GM10266 (cell line): ENCODE data around the gene CEP57L1.
"Not testable (repeated sequence)": the region's sequence is repeated elsewhere in the genome, so short reads cannot be mapped to it uniquely, and the experiment has no call there.

ENCODE experiments used
- DNase-seq: peaks from one replicate; pipeline ENCODE4 v3.0.0; 2012; ENCODE audit errors: extremely low spot score
- CTCF ChIP-seq: IDR thresholded peaks from 2 replicates; pipeline ENCODE4 v1.5.1; 2012; ENCODE audit warnings: mild to moderate bottlenecking, low read depth; ENCODE audit not compliant: control insufficient read depth, insufficient read depth; ENCODE audit errors: missing control alignments

The CEP57L1 gene

GRCh38 chr6:109188115-109188411 lies 92.8 kb downstream of the CEP57L1 start:
- TF ChIP-seq CTCF: no peak
- DNase-seq: no peak

- not testable (repeated sequence) for DNase-seq
These were observed 96.1 kb downstream of the CEP57L1 start for GRCh38 chr6:109191368-109191767.

- TF ChIP-seq CTCF: no peak
- DNase-seq: no peak
These were observed 97.6 kb downstream of the CEP57L1 start for GRCh38 chr6:109192865-109193264.

GRCh38 chr6:109194880-109195279 lies 99.6 kb downstream of the CEP57L1 start:
- no peak for DNase-seq
- TF ChIP-seq CTCF: no peak

- no peak for DNase-seq
- no peak for TF ChIP-seq CTCF
These were observed 101.8 kb downstream of the CEP57L1 start for GRCh38 chr6:109197061-109197460.

- TF ChIP-seq CTCF: no peak
- DNase-seq: no peak
These were observed 107.3 kb downstream of the CEP57L1 start for GRCh38 chr6:109202409-109203264.

- DNase-seq: no peak
- TF ChIP-seq CTCF: no peak
These were observed 109.2 kb downstream of the CEP57L1 start for GRCh38 chr6:109204511-109204910.

- no peak for DNase-seq
- TF ChIP-seq CTCF: no peak
These were observed 117.4 kb downstream of the CEP57L1 start for GRCh38 chr6:109212683-109213082.
